ENCODE data around the gene PHYHIPL.
"Not testable (repeated sequence)": the region's sequence is repeated elsewhere in the genome, so short reads cannot be mapped to it uniquely, and the experiment has no call there.

PHYHIPL gene

DNA sequence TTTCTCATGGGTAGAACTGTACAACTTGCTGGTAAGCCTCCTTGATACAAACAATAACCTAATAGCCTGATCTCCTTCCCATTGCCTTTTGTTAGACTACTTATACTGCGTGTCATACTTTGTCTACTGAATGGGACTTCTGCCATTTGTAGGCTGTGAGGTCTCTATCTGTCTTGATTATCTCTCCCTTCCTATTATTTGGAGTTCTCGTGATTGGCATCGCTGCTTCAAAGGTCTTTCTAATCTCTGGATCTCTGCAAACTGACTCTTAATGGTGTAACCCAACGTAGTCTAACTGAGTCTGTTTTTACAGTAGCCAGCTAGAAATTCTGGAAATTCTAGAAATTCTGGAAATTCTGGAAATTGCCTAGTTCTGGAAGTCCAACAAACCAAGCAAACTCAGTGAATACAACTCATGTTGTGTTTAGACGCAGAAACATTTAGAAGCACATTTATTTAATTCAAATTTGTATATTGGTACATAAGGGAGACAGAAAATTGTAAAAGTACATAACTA is 29.8 kb downstream of the PHYHIPL start:
- no peak for FAIRE-seq

DNA sequence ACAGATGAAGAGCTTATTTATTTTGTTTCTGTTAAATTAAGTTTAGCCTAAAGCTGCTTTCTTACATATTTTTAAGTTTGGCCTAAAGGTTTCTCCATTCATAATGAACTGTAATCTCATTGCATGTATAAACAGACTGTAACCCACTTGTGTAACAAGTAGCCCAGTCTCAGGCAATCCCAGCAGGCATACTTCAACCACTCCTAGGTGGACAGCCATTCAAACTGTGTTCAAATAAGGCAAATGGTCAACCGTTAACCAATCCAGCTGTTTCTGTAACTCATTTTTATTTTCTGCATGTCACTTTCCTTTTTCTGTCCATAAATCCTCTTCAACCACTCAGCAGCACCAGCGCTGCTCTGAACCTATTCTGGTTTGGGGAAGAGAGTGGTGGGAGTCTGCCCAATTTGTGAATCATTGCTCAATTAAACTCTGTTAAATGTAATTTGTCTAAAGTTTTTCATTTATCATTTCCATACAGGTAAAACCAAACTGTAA is 35.9 kb downstream of the PHYHIPL start:
- FAIRE-seq, result no peak

DNA sequence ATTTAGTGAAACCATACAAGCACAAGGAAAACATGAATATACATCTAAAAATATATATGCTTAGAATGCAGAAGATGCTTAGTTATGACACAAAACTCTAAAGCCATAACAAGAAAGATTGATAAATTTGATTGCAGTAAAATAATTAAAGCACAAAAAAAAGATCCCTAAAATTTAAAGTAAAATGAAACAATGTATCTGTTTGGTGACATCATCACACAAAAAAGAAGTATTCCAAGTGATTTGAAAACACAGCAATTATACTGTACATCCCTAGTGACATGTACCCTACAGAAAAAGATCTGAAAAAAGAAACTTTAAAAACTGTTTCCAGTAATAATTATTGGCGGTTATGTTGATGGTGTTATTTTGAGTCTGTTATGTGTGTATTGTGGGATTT is 37.7 kb downstream of the PHYHIPL start:
- FAIRE-seq, result no peak

DNA sequence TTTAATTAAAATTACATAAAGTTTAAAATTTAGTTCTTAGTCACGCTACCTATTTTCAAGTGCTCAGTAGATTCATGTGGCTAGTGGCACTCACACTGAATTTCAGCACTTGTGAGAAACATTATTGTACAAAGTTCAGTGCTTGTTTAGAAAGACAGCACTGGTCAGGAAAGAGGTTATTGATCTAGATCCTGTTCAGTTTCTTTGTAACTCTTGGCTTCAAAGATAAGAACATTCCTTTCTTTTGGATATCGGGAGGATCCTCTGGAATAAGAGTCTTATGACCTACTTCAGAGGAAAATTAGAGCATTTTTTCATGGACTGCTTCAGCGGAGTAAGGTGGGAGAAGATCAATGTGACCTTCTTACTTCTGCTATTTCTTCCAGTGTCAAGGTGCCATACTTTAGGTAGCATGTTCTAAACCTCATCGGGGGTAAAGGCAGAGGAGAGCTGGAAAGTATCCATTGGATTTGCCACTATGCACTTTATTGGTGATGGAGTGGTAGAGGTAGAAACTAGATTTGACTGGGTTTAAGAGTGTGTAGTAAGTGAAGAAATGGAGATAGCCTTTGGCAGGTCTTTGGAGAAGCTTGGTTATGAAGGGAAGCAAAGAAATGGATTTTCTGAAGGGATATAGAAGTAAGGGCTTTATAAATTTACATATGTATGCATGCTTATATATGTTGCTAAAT is 39.9 kb downstream of the PHYHIPL start:
- FAIRE-seq, result no peak

DNA sequence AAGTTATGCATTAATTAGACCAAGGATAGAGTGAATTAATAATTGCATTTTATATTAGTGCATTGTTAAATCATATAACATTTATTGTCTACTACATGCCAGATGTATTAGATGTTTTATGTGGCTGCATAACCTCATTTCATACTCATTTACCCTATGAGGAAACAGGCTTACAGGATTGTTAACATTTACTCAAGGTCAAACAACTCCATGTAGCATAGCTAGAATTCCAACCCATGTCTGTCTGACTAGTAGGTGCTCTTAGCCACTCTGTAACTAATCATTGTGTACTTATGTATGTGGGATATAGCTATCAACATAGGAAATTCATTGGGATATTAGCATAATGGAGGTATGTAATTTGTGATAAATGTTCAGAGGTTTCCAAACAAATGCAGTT is 46.3 kb downstream of the PHYHIPL start:
- FAIRE-seq, result no peak

DNA sequence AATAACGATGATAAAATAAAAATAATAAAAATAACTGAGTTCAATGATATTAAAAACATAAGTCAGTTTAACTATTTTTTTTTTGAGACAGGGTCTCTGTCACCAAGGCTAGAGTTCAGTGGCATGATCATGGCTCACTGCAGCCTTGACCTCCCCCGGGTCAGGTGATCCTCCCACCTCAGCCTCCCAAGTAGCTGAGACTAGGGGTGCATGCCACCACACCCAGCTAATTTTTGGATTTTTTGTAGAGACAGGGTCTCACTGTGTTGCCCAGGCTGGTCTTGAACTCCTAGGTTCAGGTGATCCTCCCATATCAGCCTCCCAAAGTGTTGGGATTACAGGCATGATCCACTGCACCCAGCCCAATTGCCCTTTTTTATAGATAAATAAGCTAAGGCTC is 47.2 kb downstream of the PHYHIPL start:
- not testable (repeated sequence) for FAIRE-seq

DNA sequence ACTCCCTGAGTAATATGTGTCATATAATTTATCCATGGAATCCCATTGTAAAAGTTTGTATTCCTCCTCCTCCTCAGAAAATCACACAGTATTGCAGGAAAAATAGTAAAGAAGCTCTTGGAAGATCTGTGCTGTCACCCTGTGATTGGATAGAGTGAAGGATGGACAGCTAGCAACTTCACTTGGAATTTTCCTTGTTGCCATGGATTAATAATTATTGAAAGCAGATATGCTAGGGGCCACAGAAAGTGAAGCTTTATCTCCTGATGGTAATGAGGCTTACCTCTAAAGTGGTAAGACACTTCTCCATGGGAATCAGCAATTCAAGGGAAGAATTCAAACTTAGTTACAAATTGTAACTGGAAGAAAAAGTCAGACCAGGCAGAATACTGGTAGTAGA is 48.8 kb downstream of the PHYHIPL start:
- FAIRE-seq, result no peak

DNA sequence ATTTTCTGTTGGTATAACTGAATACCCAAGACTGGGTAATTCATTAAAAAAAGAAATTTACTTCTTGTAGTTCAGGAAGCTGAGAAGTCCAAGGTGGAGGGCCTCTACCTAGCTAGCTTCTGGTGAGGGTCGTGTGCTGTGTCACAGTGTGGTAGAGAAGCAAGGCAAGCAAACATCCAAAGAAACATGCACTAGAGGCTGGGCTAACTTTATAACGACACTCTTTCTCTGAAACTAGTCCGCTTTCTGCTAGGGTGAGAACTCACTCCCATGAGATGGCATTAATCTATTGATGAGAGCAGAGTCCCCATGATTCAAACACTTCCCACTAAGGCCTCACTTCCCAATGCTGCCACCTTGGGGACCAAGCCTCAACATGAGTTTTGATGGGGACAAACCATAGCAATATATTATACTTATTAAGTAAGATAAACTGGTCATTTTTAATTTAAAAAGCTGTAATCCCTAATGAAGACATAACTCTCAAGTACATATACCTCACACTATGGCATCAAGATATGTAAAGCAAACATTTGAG is 50.8 kb downstream of the PHYHIPL start:
- no peak for FAIRE-seq

DNA sequence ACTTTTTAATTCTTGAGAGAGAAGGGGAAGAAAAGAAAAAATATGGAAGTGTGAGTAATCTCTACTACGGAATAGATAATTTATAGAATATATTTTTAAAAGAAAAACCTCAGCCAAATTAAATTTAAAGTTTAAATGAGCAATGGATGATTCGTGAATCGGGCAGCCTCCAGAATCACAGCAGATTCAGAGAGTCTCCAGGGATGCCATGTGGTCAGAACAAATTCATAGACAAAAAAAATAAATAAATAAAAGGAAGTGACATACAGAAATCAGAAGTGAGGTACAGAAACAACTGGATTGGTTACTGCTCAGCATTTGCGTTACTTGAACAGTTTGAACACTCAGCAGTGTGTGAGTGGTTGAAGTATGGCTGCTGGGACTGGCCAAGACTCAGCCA is 53.0 kb downstream of the PHYHIPL start:
- no peak for FAIRE-seq

DNA sequence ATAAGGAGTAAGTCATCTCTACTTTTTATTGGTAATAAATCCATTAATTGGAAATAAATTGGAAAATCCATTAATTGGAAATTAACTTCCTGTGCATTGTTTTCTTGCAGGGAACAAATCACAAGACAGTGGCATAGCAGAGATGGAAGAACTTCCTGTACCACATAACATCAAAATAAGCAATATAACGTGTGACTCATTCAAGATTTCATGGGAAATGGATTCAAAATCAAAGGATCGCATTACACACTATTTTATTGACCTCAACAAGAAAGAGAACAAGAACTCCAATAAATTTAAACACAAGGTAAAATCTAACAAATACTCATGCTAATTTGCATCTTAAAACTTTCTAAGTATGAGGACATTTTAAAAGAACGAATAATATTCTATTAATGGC is 57.8 kb downstream of the PHYHIPL start:
- no peak for FAIRE-seq

DNA sequence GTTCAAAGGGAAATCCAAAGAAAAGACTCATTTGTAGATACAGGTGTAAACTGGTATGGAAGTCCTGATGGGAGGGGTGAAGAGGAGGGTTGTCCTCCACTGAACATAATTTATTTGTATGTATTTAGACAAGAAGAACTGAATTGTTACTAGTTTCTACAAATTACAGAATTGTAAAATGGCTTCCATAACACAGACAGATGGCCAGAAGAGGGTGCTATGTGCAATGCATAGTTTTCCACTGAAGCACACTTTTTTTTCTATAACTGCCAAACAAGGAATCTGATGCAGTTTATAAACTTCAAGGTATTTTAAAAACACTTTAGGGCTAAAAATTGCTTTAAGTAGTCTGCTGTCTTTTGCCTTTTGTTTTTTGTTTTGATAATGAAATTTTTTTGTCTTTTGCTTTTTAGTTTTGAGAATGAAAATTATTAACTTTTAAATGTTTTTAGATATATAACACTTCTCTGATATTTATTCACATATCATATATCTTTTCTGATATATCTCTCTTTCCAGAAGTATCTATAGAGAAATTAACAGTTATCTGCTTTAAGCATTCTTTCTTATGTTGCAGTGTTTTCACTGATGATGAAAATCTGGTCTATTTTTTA is 58.5 kb downstream of the PHYHIPL start:
- peak; percentile 67 for FAIRE-seq

DNA sequence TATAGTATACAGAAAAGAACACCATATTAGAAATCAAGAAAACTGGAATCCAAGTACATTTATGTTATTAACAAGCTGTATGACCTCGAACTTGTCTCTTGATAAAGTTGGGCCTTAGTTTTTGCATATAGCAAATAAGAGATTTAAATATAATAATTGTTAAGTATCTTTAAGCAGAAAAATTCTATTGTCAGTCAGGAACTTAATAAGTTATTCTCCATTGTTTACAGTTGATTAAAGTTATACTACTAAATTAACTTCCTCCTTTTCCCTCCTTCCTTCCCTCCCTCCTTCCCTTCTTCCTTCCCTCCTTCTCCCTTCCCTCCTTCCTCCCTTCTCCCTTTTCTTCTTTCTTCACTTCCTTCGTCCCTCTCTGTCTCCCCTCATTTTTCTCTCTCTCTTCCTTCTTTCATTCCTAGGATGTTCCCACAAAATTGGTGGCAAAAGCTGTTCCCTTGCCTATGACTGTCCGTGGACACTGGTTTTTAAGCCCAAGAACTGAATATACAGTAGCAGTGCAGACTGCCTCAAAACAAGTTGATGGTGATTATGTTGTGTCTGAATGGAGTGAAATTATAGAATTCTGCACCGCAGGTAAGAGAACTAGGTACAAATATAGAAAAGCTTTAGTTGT is 59.7 kb downstream of the PHYHIPL start:
- FAIRE-seq, result no peak

DNA sequence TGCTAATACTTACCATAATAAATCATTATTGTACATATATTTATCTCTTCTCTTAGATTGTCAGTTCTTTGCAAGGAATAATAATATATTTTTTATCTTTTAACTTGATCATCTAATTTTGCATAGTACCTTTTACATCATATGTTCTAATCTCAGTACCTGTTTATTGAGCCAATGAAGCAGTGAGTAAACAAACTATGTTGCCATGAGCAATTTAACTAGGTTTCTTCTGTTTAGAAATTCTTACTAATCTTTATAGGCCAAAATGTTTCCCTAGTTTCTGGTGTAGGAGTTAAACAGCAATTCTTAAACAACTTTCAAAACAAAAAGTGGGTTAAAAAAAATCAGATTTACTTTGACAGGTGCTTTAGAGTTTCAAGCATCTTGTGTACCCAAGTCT is 61.3 kb downstream of the PHYHIPL start:
- FAIRE-seq, result no peak

DNA sequence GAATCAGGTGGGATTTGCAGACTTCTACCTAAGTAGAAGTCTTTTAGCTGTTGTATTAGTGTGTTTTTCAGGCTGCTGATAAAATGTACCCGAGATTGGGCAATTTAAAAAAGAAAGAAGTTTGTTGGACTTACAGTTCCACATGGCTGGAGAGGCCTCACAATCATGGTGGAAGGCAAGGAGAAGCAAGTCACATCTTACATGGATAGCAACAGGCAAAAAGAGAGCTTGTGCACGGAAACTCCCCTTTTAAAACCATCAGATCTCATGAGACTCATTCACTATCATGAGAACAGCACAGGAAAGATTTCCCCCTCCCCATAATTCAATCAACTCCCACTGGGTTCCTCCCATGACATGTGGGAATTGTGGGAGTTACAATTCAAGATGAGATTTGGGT is 62.7 kb downstream of the PHYHIPL start:
- not testable (repeated sequence) for FAIRE-seq

DNA sequence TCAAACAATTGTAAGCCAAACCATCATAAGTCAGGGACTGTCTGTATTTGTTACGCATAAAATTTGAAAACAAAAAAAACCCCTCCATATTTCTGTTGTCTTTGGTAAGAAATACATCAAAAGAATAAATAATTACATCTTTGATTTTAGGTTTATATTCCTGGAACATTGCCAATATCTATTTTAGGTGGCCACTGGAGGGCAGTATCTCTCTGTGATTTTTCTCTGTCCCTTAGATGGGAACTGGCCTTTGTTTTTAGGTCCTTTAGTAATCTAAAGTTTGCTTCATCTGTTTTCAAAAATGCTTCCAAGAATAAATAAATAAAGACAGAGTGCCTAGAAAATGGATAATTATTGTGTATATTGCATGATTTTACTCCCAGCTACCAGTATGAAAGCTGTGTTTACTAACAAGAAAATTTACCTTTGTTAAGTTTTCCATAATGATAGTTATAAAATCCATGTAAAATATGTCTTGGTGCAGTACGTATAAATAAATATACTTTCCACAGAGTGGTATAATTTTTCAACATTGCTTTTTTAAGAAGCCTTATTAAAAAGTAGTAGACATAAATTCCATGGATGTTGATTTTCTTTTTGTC is 64.2 kb downstream of the PHYHIPL start:
- FAIRE-seq, result peak; percentile 97

DNA sequence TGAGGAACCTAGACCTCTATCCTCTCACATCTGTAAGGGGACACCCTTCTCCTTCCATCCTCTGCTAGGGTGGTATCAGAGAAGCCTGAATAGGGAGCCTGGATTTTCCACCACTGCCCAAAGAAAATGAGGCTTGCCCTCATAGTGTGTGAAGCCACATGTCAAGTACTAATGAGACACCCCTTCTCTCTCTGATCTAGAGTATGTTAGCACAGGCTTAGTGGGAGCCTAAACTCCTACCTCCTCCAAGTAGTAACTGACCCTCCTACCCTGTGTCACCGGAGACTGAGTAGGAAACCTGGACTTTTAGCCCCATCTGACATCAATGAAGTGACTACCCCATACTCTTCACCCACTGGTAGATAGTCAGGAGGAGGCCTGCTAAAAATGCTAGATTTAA is 65.6 kb downstream of the PHYHIPL start:
- no peak for FAIRE-seq

DNA sequence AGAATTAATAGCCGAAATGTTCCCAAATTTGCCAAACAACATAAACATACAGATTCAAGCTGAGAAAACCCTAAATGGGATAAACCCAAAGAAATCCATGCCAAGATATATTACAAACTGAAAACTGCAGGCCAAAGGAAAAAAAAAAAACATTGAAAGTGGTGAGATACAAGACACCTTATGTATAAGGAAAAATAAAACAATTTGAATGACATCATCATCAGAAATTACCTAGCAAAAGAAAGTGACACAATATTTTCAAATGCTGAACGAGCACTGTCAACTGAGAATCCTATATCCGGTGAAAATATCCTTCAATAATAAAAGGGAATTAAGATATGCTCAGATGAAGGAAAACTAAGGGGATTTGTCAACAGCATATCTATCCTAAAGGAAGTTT is 66.5 kb downstream of the PHYHIPL start:
- FAIRE-seq, result no peak

DNA sequence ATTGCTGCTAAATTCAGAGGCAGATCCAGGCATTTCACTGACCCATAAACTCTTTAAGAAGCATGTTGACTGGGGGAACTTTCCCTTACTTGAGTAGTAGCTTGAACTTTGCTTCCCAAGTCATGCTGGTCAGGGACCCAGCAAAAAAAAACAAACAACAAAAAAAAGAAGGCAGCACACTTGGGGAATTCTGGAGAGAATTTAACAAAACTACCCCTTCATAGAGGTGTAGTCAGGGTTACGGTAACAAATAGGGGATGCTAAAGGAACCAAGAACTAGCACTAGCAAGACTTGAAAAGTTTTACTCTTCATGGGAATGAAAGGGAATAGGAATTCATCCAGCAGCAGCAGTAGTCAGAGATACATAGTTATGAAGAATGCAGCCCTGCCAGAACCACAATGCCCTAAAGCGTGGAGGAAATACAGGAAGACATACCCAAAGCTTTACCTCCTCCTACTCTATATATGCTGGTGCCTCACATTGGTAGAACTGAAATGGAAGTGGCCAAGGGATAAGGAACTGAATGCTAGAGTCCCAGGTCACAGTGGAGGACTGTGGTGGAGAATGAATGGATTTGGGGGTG is 67.3 kb downstream of the PHYHIPL start:
- no peak for FAIRE-seq

DNA sequence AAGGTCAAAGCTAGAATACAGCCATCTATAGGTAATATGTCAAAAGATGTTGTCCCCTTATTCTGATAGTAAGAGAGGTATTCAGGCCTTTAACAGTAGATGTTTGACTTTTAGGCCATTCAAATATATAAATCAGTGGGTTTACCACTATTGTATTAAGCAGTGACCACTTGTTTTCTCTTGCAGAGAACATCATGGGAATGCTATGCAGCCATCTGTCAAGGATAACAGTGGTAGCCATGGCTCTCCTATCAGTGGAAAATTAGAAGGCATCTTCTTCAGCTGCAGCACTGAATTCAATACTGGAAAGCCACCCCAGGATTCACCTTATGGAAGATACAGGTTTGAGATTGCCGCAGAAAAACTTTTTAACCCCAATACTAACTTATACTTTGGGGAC is 68.4 kb downstream of the PHYHIPL start:
- no peak for FAIRE-seq

DNA sequence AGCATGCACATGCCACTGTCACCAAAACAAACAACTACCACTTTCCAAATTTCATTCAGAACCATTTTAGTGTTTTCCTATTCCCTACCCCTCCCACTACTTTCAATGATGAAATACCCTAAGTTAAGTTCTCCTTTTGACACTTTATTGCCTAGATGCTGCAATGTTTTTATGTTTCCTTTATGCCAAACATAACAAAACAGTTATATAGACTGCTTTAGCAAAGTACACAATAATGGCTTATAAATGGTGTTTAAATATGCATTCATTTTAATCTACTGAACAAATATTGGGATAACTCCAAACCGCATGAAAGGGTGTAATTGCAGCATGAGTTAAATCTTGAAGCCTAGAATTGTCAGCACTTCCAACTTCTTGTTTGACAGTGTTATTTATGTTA is 69.2 kb downstream of the PHYHIPL start:
- no peak for FAIRE-seq

DNA sequence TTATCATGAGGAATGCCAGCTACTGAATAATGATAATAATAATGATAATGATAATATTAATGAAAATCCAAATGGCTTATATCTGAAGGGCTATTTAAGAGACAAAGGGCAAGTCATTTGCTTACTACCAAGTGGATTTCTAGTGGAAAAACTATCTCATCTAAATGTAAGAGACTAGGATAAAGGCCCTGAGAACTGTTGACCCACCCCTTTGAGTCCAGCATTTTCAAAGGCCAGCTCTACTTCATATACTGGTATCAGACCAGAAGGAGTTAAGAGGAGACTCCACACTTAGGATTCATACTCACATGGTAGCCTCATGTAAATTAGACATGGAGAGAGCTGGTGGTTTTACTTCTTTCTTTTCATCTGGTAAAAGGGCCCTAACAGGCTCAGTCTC is 76.0 kb downstream of the PHYHIPL start:
- FAIRE-seq, result no peak

DNA sequence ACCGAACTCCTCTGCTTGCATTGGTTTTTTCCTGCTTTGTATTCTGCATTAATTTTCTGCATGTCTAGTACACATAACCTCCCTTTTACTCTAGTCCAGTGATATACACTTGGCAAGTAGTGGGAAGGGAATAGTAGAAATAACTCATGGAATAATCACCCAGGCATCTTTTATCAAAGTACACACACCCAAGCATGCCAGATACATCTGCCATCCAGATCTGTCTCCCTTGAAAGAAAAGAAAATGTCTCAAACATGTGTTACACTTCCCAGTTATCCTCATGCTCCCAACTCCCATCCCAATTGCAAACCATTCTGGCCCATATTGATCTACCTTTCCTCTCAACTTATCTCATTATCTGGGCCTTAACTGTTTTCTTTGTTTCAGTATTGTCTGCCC is 79.0 kb downstream of the PHYHIPL start:
- FAIRE-seq, result no peak

DNA sequence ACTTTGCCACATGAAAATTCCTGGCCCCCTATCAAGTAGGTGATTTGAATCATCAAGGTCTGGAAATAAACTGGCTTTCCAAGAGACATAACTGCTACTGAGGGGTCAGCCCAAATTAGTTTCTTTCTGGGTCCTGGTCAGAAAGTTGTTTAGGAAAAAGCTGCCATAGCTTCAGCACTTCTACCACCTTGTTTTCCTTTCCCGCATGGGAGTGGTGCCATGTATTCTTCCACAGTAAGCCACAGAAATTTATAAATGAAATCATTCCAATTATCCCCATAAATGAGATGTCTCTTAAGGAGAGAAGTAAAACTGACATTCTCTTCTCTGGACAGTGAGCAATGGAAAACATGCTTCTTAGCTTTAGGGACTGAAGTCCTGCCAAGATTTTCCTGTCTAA is 80.8 kb downstream of the PHYHIPL start:
- no peak for FAIRE-seq

Data from A204.1 (cell line).